ENCODE data around the gene GNB1L.

- TF ChIP-seq, protein P1, sequence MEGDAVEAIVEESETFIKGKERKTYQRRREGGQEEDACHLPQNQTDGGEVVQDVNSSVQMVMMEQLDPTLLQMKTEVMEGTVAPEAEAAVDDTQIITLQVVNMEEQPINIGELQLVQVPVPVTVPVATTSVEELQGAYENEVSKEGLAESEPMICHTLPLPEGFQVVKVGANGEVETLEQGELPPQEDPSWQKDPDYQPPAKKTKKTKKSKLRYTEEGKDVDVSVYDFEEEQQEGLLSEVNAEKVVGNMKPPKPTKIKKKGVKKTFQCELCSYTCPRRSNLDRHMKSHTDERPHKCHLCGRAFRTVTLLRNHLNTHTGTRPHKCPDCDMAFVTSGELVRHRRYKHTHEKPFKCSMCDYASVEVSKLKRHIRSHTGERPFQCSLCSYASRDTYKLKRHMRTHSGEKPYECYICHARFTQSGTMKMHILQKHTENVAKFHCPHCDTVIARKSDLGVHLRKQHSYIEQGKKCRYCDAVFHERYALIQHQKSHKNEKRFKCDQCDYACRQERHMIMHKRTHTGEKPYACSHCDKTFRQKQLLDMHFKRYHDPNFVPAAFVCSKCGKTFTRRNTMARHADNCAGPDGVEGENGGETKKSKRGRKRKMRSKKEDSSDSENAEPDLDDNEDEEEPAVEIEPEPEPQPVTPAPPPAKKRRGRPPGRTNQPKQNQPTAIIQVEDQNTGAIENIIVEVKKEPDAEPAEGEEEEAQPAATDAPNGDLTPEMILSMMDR (IDR thresholded peaks at IDR 0.05), result no peak
- TF ChIP-seq POLR2AphosphoS5 (IDR thresholded peaks at IDR 0.05), result no peak
- TF ChIP-seq EP300 (IDR thresholded peaks at IDR 0.05), result no peak
- no peak for TF ChIP-seq POLR2A (IDR thresholded peaks at IDR 0.05)
These were observed 57.3 kb downstream of the GNB1L start for GRCh38 chr22:19797086-19798002.

Data from gastroesophageal sphincter (tissue), 3 donors.